NCI-H2171 treated with DMSO at 0.1 percent for 48 hours (cell line): ENCODE data around the gene RAPGEF4.

Experiments
- DNase-seq: peaks from one replicate; lab custom pipeline; 2025; lab: John Stamatoyannopoulos, UW

The RAPGEF4 gene

DNA sequence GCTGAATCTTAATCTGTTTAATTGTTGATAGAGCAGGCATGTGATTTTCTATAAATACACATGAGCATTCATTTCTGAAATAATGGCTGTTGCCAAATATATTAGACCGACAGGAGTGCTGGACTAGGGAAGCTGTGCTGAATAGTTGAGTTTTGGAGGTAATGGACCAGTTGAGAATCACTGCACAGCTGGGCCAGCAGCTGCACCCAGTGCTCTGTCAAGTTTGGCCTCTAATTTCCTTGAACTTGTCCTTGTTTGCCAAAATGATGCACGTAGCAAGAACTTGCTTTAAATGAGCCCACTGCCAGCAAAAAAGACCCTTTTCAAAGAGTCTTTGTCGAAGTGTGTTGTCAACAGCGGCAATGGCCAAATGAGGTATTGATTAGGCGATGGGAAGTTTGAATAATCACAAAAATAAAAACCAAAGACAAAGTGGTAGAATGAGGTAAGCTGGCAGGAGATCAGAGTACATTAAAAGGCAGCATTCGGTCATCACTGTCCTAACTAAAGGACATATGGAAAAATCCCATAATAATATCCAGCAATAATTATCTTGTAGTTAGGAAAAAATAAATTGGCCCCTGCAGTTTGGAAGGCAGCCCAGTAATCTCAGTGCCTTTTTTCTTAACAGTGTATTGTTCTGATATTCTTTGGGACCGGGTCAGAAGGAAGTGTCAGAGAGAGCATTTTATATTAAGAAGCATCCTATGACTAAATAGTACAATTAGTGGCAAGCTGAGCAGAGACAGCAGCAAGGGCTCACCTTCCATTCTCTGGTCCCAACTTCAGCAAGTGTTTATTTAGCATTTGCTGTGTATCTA, 126.2 kb downstream of the RAPGEF4 start:
- DNase-seq = no peak

DNA sequence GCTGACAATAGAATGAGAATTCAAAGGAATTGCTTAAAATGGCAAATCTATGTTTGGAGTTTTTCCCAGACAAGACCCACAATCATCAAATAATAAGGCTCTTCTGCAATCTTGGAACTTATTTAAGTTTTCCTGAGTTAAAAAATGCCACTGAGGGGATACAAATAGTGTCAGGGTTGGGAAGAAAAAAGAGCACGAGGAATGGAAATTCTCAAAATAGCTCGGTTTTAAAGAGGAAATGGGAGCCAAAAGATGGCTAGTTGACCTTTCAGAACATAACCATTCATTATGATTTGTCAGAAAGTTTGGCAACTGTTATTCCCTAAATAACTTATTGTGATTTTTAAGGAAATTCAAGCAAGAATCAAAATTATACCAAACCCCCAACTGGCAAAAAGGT, 127.7 kb downstream of the RAPGEF4 start:
- no peak for DNase-seq

DNA sequence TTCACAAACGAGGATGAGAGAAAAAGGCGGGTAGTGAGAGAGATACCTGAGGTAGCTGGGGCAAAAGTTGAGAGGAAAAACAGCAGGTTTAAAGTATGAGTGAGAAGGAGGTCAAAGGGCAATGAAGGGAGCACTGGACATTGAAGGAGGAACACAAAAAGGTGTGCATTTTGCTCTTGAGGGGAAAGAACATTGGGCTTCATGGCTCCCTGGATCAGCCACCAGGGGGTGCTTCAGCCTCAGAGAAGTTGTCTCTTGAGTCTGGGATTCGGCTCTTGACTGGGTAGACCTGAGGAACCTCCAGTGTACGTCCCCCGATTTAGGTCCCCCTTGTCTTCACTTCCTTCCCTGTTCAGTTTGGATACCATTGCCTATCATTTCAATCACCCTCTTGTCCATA, 128.5 kb downstream of the RAPGEF4 start:
- DNase-seq = no peak

DNA sequence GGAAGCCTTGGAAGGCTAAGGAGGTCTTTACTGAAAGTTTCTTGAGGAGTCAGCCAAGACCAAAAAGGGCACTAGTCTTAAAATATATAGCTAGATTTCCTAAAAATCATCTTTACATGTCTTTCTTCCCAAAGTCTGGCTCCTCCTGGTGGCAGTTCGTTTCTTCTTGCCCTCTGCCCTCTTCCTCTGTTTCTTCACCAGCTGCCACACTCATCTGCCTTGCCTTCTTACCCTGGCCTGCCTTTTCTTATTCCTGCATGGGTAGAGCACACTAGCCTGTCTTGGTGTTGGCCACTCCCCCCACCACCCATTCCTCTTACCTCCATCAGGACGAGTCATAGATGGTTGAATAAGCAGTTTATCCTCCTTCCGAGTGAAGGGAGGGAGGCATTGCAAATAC, 129.8 kb downstream of the RAPGEF4 start:
- no peak for DNase-seq

GRCh38 chr2:172869861-172870260, 134.2 kb downstream of the RAPGEF4 start:
- DNase-seq = no peak

GRCh38 chr2:172870396-172870795, 134.8 kb downstream of the RAPGEF4 start:
- DNase-seq = no peak

- no peak for DNase-seq
These were observed 142.2 kb downstream of the RAPGEF4 start for GRCh38 chr2:172877826-172878225.

- no peak for DNase-seq
These were observed 142.6 kb downstream of the RAPGEF4 start for GRCh38 chr2:172878260-172878659.

GRCh38 chr2:172884336-172884735, 148.7 kb downstream of the RAPGEF4 start:
- DNase-seq = no peak

- no peak for DNase-seq
These were observed 150.4 kb downstream of the RAPGEF4 start for GRCh38 chr2:172885996-172886395.

DNA sequence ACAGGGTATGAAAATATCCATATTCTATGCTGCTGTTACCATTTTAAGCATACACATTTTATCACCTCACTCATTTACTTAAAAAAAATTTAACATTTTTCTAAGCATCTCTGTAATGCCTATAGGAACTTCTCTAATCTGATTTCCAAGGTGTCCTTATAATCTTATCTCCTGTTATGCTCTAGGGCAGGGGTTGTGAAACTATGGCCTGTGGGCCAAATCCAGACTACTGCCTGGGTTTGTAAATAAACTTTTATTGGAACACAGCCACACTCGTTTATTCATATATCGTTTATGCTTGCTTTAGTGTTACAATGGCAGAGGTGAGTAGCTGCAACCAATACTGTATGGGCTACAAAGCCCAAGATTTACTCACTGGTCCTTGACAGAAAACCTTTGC, 151.6 kb downstream of the RAPGEF4 start:
- DNase-seq = no peak

DNA sequence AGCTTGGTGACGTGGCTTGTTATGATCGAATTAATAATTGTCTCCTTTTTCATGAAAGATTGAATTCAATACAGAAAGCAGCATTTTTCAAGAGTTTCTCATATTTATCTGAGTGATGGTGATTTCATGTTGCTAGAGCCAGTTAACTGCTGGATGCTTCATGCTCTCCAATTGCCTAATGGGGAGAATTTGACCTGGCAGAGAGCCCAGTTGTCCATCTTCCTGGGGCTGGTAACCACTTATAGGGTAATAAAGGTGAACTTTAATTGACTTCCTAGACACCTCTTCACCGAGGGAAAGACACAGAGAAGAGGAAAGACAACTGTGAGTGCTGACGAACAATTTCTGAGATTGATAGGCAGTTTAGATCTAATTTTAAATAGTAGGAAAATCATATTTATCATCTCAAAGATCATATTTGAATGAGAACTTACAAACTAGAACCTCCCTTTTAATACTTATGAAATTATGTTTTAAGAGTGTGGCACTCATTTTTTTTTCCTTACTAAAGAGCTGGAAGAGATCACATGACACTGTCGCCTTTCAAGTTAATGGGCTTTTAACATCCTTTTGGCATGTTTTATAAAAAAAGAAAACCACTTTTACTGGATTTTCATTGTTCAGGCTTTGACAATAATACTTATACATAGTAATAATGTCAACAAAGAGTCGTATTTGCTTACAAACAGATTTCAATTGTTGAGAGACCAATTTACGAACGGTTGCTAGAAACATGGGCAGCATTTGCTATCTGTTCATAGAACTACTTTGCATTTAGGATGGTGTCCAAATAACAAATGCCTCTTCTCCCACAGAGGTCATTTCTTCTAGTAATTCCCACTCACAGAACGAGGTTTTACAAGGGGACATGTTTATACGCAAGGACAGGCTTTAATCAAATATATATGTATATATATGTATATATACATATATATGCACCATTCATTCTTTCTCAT, 153.3 kb downstream of the RAPGEF4 start:
- peak; percentile 13 for DNase-seq

- DNase-seq = no peak
These were observed 154.3 kb downstream of the RAPGEF4 start for GRCh38 chr2:172889768-172890430.

DNA sequence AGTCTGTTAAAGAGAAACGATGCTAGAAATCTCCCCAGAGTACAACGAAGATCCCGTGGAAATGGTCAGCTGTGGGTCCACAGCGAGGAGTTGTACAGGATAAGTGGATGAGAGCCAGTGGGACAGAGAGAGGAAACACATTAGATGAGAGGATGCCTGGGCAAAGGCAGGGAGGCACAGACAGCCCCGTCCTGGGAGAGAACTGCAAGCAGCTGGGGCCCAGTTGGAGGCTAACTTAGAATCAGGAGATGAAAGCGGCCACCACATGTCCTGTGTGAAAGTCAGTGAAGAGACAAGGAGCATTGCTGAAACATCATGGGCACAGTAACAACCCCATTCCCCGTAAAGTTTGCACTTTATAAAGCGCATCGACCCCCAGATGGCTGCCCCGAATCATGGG, 157.5 kb downstream of the RAPGEF4 start:
- DNase-seq = no peak

DNA sequence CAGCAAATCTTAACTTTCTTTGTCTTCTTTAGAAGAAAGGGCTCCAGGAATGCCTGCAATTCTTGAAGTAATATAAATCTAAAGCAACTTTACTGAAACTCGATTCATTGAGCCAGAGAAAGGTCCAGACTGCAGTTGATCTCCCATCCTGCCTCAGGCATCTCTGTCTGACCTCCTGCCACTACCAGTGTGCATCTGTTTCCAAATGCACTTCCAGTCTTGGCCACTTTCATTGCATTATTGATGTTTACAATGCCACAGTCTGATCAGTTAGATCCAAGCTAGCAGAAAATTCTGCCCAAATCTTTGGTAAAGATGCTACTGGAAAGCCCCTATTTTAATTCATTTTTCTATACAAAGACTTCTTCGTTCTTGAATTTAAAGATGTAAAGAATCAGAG, 158.0 kb downstream of the RAPGEF4 start:
- no peak for DNase-seq

- DNase-seq = no peak
These were observed 159.2 kb downstream of the RAPGEF4 start for GRCh38 chr2:172894689-172895387.

GRCh38 chr2:172896661-172897081, 161.0 kb downstream of the RAPGEF4 start:
- no peak for DNase-seq

- no peak for DNase-seq
These were observed 165.2 kb downstream of the RAPGEF4 start for GRCh38 chr2:172900871-172901270.

DNA sequence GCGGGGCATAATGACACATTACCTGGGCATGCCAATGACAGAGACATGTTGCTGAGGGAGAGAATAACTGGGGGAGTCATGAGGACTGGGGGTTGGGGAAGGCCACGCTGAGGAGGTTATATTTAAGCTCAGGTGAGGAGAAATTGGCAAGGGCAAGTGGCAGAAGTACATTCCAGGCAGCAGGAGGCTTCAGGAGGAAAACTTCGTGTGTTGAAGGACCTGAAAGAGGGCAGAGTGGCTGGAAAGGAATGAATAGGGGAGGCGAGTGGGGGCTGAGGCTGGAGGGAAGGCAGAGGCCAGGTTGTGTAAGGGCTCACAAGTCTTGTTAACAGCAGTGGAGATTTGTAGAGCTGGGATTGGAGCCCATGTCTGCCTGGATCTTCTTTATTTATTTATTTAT, 166.3 kb downstream of the RAPGEF4 start:
- DNase-seq = no peak

DNA sequence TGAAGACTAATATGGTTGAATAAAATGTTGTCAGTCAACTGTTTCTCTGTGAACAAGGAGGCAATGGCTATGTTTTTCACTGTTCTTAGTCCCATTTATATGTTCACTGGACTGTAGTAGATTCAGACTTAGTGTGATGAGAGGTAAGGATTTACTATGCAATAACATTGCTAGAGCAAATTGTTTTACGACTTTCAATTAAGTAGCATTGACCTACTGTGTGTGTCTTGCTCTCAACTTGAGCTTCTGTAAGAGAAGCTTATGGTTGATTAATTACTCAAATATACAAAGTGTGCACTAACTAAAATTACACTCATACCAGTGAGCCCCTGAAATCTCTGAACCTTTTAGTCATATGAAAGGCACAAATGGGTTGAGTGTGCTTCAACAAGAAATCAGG, 168.6 kb downstream of the RAPGEF4 start:
- no peak for DNase-seq

- no peak for DNase-seq
These were observed 170.5 kb downstream of the RAPGEF4 start for GRCh38 chr2:172905937-172906811.
